Measurements from ENCODE around the gene KAZN.

Gene KAZN

GRCh38 chr1:15065291-15065690 is 466.8 kb downstream of the KAZN start:
- no peak for DNase-seq (ENCODE audit: low spot score)

- DNase-seq (ENCODE audit: low spot score), result no peak
Measured at GRCh38 chr1:15065736-15066135, 467.3 kb downstream of the KAZN start.

- DNase-seq (ENCODE audit: low spot score), result no peak
Measured at GRCh38 chr1:15066191-15066590, 467.7 kb downstream of the KAZN start.

- no peak for DNase-seq (ENCODE audit: low spot score)
Measured at GRCh38 chr1:15067148-15067547, 468.7 kb downstream of the KAZN start.

- DNase-seq (ENCODE audit: low spot score), result no peak
Measured at GRCh38 chr1:15068152-15068551, 469.7 kb downstream of the KAZN start.

GRCh38 chr1:15068997-15069396 is 470.5 kb downstream of the KAZN start:
- DNase-seq (ENCODE audit: low spot score), result no peak

GRCh38 chr1:15070145-15070748 is 471.8 kb downstream of the KAZN start:
- DNase-seq (ENCODE audit: low spot score), result no peak

GRCh38 chr1:15071936-15072335 is 473.5 kb downstream of the KAZN start:
- no peak for DNase-seq (ENCODE audit: low spot score)

- no peak for DNase-seq (ENCODE audit: low spot score)
Measured at GRCh38 chr1:15073799-15074308, 475.4 kb downstream of the KAZN start.

- DNase-seq (ENCODE audit: low spot score), result no peak
Measured at GRCh38 chr1:15075175-15075574, 476.7 kb downstream of the KAZN start.

GRCh38 chr1:15075817-15076216 is 477.3 kb downstream of the KAZN start:
- no peak for DNase-seq (ENCODE audit: low spot score)

GRCh38 chr1:15076807-15077206 is 478.3 kb downstream of the KAZN start:
- DNase-seq (ENCODE audit: low spot score), result no peak

GRCh38 chr1:15077384-15077783 is 478.9 kb downstream of the KAZN start:
- no peak for DNase-seq (ENCODE audit: low spot score)

- DNase-seq (ENCODE audit: low spot score), result no peak
Measured at GRCh38 chr1:15080328-15081007, 482.0 kb downstream of the KAZN start.

GRCh38 chr1:15081102-15081501 is 482.6 kb downstream of the KAZN start:
- no peak for DNase-seq (ENCODE audit: low spot score)

- DNase-seq (ENCODE audit: low spot score), result no peak
Measured at GRCh38 chr1:15083578-15083977, 485.1 kb downstream of the KAZN start.

- DNase-seq (ENCODE audit: low spot score), result no peak
Measured at GRCh38 chr1:15088281-15088971, 489.9 kb downstream of the KAZN start.

- no peak for DNase-seq (ENCODE audit: low spot score)
Measured at GRCh38 chr1:15089258-15089992, 490.9 kb downstream of the KAZN start.

GRCh38 chr1:15090373-15090772 is 491.9 kb downstream of the KAZN start:
- no peak for DNase-seq (ENCODE audit: low spot score)

- DNase-seq (ENCODE audit: low spot score), result no peak
Measured at GRCh38 chr1:15094056-15094455, 495.6 kb downstream of the KAZN start.

- DNase-seq (ENCODE audit: low spot score), result no peak
Measured at GRCh38 chr1:15094719-15095495, 496.4 kb downstream of the KAZN start.

GRCh38 chr1:15095496-15095875 is 497.0 kb downstream of the KAZN start:
- no peak for DNase-seq (ENCODE audit: low spot score)
